WTC11 (cell line): ENCODE measurements around the gene CST6. TPM values are rescaled to one million over a fixed set of nuclear protein-coding genes. Genes with fewer than 3 reads are reported as not detected.
A peak's percentile ranks its signal among the peaks of the same experiment; 100 is the strongest.

Source experiments
- ATAC-seq: fragments of 200-7000 bp; cut with Tn5 transposase; 2 replicates; pipeline ENCODE4 v1.10.0; 2021; ENCODE audit warnings: mild to moderate bottlenecking, moderate library complexity
- CTCF ChIA-PET: fragments of 300-600 bp; sonication (Branson Sonifier 250); formaldehyde crosslinking; loops from one replicate; lab custom pipeline; 2021; ENCODE audit warnings: antibody characterized with exemption; lab: Charles Lee
- POLR2A ChIA-PET: fragments of 350-600 bp; sonication (Branson Sonifier 250); formaldehyde crosslinking; loops from one replicate; lab custom pipeline; 2021; ENCODE audit warnings: antibody characterized with exemption; lab: Charles Lee
- DNase-seq: peaks from one replicate; pipeline ENCODE4 v3.0.0; 2021; ENCODE audit warnings: low spot score
- H3K27ac Mint-ChIP-seq: 2 replicates; pipeline ENCODE4 v1.8.0; 2021; ENCODE audit warnings: mixed read lengths
- H3K27me3 Mint-ChIP-seq: 2 replicates; pipeline ENCODE4 v1.8.0; 2021; ENCODE audit warnings: low read depth, mild to moderate bottlenecking, moderate library complexity, mixed read lengths
- H3K36me3 Mint-ChIP-seq: 2 replicates; pipeline ENCODE4 v1.8.0; 2021; ENCODE audit warnings: mixed read lengths
- H3K4me1 Mint-ChIP-seq: 2 replicates; pipeline ENCODE4 v1.8.0; 2022; ENCODE audit warnings: mixed read lengths
- H3K4me3 Mint-ChIP-seq: 2 replicates; pipeline ENCODE4 v1.8.0; 2021; ENCODE audit warnings: mild to moderate bottlenecking, moderate library complexity, mixed read lengths
- H3K9me3 Mint-ChIP-seq: 2 replicates; pipeline ENCODE4 v1.8.0; 2021; ENCODE audit warnings: mixed read lengths
- CDX4 ChIP-seq: fragments of 250-450 bp; sonication (Bioruptor Pico); IDR thresholded peaks from 2 replicates; pipeline ENCODE4 v1.9.0; 2021; ENCODE audit warnings: moderate library complexity, mild to moderate bottlenecking, inconsistent platforms, borderline replicate concordance
- CTCF ChIP-seq: fragments of 200-600 bp; IDR thresholded peaks from 2 replicates; pipeline ENCODE4 v1.8.0; 2022; ENCODE audit warnings: antibody characterized with exemption
- E2F1 ChIP-seq: sonication (generic); formaldehyde crosslinking; IDR thresholded peaks from 2 replicates; pipeline ENCODE4 v1.8.0; 2022; ENCODE audit warnings: mild to moderate bottlenecking, missing genetic modification reagents
- FOXP4 ChIP-seq: sonication (generic); formaldehyde crosslinking; IDR thresholded peaks from 2 replicates; pipeline ENCODE4 v1.8.0; 2022; ENCODE audit warnings: mild to moderate bottlenecking, missing genetic modification reagents
- GTF2I ChIP-seq: fragments of 250-450 bp; sonication (Bioruptor Pico); conservative IDR thresholded peaks from 2 replicates; pipeline ENCODE4 v1.4.0; 2021; ENCODE audit warnings: mild to moderate bottlenecking
- JAZF1 ChIP-seq: fragments of 250-450 bp; sonication (Bioruptor Pico); IDR thresholded peaks from 2 replicates; pipeline ENCODE4 v1.9.0; 2021; ENCODE audit warnings: moderate library complexity, mild to moderate bottlenecking, inconsistent platforms
- KAT7 ChIP-seq: sonication (generic); formaldehyde crosslinking; IDR thresholded peaks from 2 replicates; pipeline ENCODE4 v1.8.1; 2023; ENCODE audit warnings: missing genetic modification reagents, mild to moderate bottlenecking, borderline replicate concordance
- MAX ChIP-seq: sonication (generic); formaldehyde crosslinking; IDR thresholded peaks from 2 replicates; pipeline ENCODE4 v1.8.0; 2022; ENCODE audit warnings: mild to moderate bottlenecking, missing genetic modification reagents
- NFATC4 ChIP-seq: fragments of 250-450 bp; sonication (Bioruptor Pico); IDR thresholded peaks from 2 replicates; pipeline ENCODE4 v1.9.0; 2021; ENCODE audit warnings: mild to moderate bottlenecking
- NR1H2 ChIP-seq: sonication (generic); formaldehyde crosslinking; IDR thresholded peaks from 2 replicates; pipeline ENCODE4 v1.9.0; 2021; ENCODE audit warnings: mild to moderate bottlenecking, moderate library complexity, missing genetic modification reagents
- NR2C2 ChIP-seq: sonication (generic); formaldehyde crosslinking; IDR thresholded peaks from 2 replicates; pipeline ENCODE4 v1.8.0; 2022; ENCODE audit warnings: mild to moderate bottlenecking, missing genetic modification reagents
- OVOL2 ChIP-seq: fragments of 250-450 bp; sonication (Bioruptor Pico); IDR thresholded peaks from 2 replicates; pipeline ENCODE4 v1.9.0; 2021; ENCODE audit warnings: mild to moderate bottlenecking, borderline replicate concordance
- RELA ChIP-seq: sonication (generic); formaldehyde crosslinking; IDR thresholded peaks from 2 replicates; pipeline ENCODE4 v1.8.1; 2022; ENCODE audit warnings: missing genetic modification reagents, mild to moderate bottlenecking, borderline replicate concordance
- TCF7 ChIP-seq: sonication (generic); formaldehyde crosslinking; IDR thresholded peaks from 2 replicates; pipeline ENCODE4 v1.8.0; 2022; ENCODE audit warnings: mild to moderate bottlenecking, low read depth, missing genetic modification reagents, moderate library complexity
- TP53 ChIP-seq: sonication (generic); formaldehyde crosslinking; IDR thresholded peaks from 2 replicates; pipeline ENCODE4 v1.8.1; 2023; ENCODE audit warnings: mild to moderate bottlenecking, missing genetic modification reagents
- USF2 ChIP-seq: sonication (generic); formaldehyde crosslinking; IDR thresholded peaks from 2 replicates; pipeline ENCODE4 v1.8.1; 2023; ENCODE audit warnings: mild to moderate bottlenecking, missing genetic modification reagents, moderate library complexity
- ZNF219 ChIP-seq: sonication (generic); formaldehyde crosslinking; IDR thresholded peaks from 2 replicates; pipeline ENCODE4 v1.8.0; 2023; ENCODE audit warnings: missing genetic modification reagents, mild to moderate bottlenecking, borderline replicate concordance
- ZNF263 ChIP-seq: sonication (generic); formaldehyde crosslinking; IDR thresholded peaks from 2 replicates; pipeline ENCODE4 v1.8.1; 2022; ENCODE audit warnings: low read depth, mild to moderate bottlenecking, moderate library complexity, missing genetic modification reagents
- ZNF423 ChIP-seq: fragments of 250-450 bp; sonication (Bioruptor Pico); IDR thresholded peaks from 2 replicates; pipeline ENCODE4 v2.1.2; 2022; ENCODE audit warnings: mild to moderate bottlenecking, moderate library complexity
- ZNF671 ChIP-seq: fragments of 250-450 bp; sonication (Bioruptor Pico); IDR thresholded peaks from 2 replicates; pipeline ENCODE4 v1.8.0; 2021; ENCODE audit warnings: mild to moderate bottlenecking
- total RNA-seq: library from RNA; stranded (reverse); gene quantifications from 3 replicates; pipeline ENCODE4 v1.2.3, GENCODE V29; 2021

Gene CST6
- total RNA-seq, 1 experiment from 2014 or later, result 0.72 TPM

GRCh38 chr11:65962141-65962564, 49.7 kb upstream of the CST6 start:
- peak overlapping the region; percentile 91 for H3K4me3 Mint-ChIP-seq
- H3K36me3 Mint-ChIP-seq, result peaks cover 30% of the 10 kb centered on the region
- no peak for TF ChIP-seq CDX4 (CRISPR knock-in tag)
- TF ChIP-seq, all 79 proteins: peak for 0
- Mint-ChIP-seq H3K4me1 (peaks cover 21% of the 10 kb centered on the region), H3K27me3 (peaks cover 3% of the 10 kb centered on the region; the same call in 1 of the 2 replicates), H3K27ac (peak overlapping the region; percentile 70), H3K9me3 (no peaks in the 10 kb centered on the region)
- DNase-seq (no peak), ATAC-seq (no peak)
- ChIA-PET POLR2A (no interaction called here), CTCF (interaction anchor here (0.6 to 0.8 kb wide), 2 partner anchors 30 to 74 kb away, joined by 3 read pairs; partner anchors contain the start of gene FIBP)

- ATAC-seq (no peak), DNase-seq (no peak)
- Mint-ChIP-seq H3K4me3 (no peak overlapping the region), H3K36me3 (peaks cover 47% of the 10 kb centered on the region), H3K27me3 (no peaks in the 10 kb centered on the region), H3K9me3 (no peaks in the 10 kb centered on the region), H3K27ac (no peak overlapping the region), H3K4me1 (peaks cover 10% of the 10 kb centered on the region)
- ChIA-PET CTCF (interaction anchor here (1.3 kb wide), 1 partner anchor 24 kb away, joined by 4 read pairs; no protein-coding TSS in a partner anchor), POLR2A (no interaction called here)
- TF ChIP-seq JAZF1 (CRISPR knock-in tag), result no peak
- no peak for TF ChIP-seq NFATC4 (CRISPR knock-in tag)
- TF ChIP-seq ZNF671, result no peak
- TF ChIP-seq USF2 (CRISPR knock-in tag), result no peak
- TF ChIP-seq OVOL2 (CRISPR knock-in tag), result no peak
- no peak for TF ChIP-seq E2F1
- TF ChIP-seq NR2C2, result no peak
- no peak for TF ChIP-seq ZNF219
- TF ChIP-seq KAT7 (CRISPR knock-in tag), result no peak
- no peak for TF ChIP-seq ZNF423 (CRISPR knock-in tag)
These were observed 46.9 kb upstream of the CST6 start for GRCh38 chr11:65964906-65965305.

- peaks cover 16% of the 10 kb centered on the region for H3K4me1 Mint-ChIP-seq
- ATAC-seq, result no peak
- no peak for DNase-seq
- CTCF ChIA-PET, result interaction anchor here (0.8 kb wide), 3 partner anchors 11 to 82 kb away, joined by 3 to 5 read pairs (median 5); partner anchors contain the start of gene FIBP
- H3K9me3 Mint-ChIP-seq, result no peaks in the 10 kb centered on the region
- no peak overlapping the region for H3K4me3 Mint-ChIP-seq
- H3K36me3 Mint-ChIP-seq, result peaks cover 54% of the 10 kb centered on the region
- POLR2A ChIA-PET, result interaction anchor here (0.5 kb wide), 1 partner anchor 36 kb away, joined by 3 read pairs; the partner anchor contains the start of genes BANF1 and EIF1AD
- TF ChIP-seq TCF7 (no peak), ZNF263 (CRISPR knock-in tag) (no peak), RELA (CRISPR knock-in tag) (no peak), MAX (CRISPR knock-in tag) (no peak), GTF2I (CRISPR knock-in tag) (no peak), TP53 (CRISPR knock-in tag) (no peak), NR1H2 (CRISPR knock-in tag) (no peak), CTCF (no peak), FOXP4 (CRISPR knock-in tag) (no peak)
- no peaks in the 10 kb centered on the region for H3K27me3 Mint-ChIP-seq
- H3K27ac Mint-ChIP-seq, result no peak overlapping the region
These were observed 45.6 kb upstream of the CST6 start for GRCh38 chr11:65965986-65966762.
